Neural progenitor cell (in vitro differentiated cells): Measurements from ENCODE around the gene KIF2C.

Source experiments
- EZH2 ChIP-seq: fragments of 200-600 bp; sonication (generic); IDR thresholded peaks from 2 replicates; pipeline ENCODE4 v1.6.1; 2017; ENCODE audit warnings: antibody characterized with exemption, mild to moderate bottlenecking, moderate library complexity
- TF ChIP-seq, protein P1 (sequence below): fragments of 200-600 bp; sonication (generic); IDR thresholded peaks from 2 replicates; pipeline ENCODE4 v1.5.1; 2017; ENCODE audit warnings: antibody characterized with exemption, mild to moderate bottlenecking

DNA sequence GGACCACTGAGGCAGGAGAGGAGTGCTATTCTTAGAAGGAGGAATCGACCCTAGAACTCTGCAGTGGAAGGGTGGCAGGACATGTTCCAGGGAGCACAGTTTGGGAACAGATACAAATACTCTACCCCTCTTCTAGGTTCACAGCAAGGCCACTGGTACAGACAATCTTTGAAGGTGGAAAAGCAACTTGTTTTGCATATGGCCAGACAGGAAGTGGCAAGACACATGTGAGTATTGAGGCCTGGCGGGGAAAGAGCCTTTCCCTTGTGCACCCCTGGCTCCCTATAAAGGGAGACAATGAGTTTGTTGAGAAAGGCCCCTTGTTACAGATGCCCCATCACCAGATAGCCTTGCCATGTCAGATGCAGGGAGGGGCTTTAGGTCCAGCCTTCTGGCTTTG lies 17.8 kb downstream of the KIF2C start:
- TF ChIP-seq, protein P1, sequence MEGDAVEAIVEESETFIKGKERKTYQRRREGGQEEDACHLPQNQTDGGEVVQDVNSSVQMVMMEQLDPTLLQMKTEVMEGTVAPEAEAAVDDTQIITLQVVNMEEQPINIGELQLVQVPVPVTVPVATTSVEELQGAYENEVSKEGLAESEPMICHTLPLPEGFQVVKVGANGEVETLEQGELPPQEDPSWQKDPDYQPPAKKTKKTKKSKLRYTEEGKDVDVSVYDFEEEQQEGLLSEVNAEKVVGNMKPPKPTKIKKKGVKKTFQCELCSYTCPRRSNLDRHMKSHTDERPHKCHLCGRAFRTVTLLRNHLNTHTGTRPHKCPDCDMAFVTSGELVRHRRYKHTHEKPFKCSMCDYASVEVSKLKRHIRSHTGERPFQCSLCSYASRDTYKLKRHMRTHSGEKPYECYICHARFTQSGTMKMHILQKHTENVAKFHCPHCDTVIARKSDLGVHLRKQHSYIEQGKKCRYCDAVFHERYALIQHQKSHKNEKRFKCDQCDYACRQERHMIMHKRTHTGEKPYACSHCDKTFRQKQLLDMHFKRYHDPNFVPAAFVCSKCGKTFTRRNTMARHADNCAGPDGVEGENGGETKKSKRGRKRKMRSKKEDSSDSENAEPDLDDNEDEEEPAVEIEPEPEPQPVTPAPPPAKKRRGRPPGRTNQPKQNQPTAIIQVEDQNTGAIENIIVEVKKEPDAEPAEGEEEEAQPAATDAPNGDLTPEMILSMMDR, result no peak
- TF ChIP-seq EZH2, result no peak
